Prostate gland (tissue), 2 donors: Measurements from ENCODE around the gene MED9. TPM values are rescaled to one million over a fixed set of nuclear protein-coding genes. Genes with fewer than 3 reads are reported as not detected.

Source experiments
- DNase-seq: peaks from one replicate; pipeline ENCODE4 v3.0.0-alpha.2; 2019; ENCODE audit warnings: low spot score
- H3K27ac ChIP-seq, 2 donors: fragments of 200-600 bp; sonication (generic); 2 replicates each; pipeline ENCODE4 v1.5.1; 2017 to 2019
- H3K27me3 ChIP-seq: fragments of 200-600 bp; sonication (generic); replicated peaks from 2 replicates; pipeline ENCODE4 v1.5.1; 2019; ENCODE audit not compliant: insufficient read depth
- H3K36me3 ChIP-seq, 2 donors: fragments of 200-600 bp; sonication (generic); 1 replicate in 1 of 2; 2 replicates in 1 of 2; pipeline versions ENCODE4 v1.5.1 to v1.8.1; 2017 to 2019
- H3K4me1 ChIP-seq: fragments of 200-600 bp; sonication (generic); replicated peaks from 2 replicates; pipeline ENCODE4 v1.5.1; 2019
- H3K4me3 ChIP-seq, 2 donors: fragments of 200-600 bp; sonication (generic); 2 replicates each; pipeline ENCODE4 v1.5.1; 2017 to 2019
- H3K9me3 ChIP-seq: fragments of 200-600 bp; sonication (generic); 2 replicates; pipeline ENCODE4 v1.5.1; 2017
- POLR2A ChIP-seq: fragments of 450-650 bp; IDR thresholded peaks from one replicate; pipeline ENCODE4 v1.6.1; 2016; ENCODE audit warnings: antibody characterized with exemption, mild to moderate bottlenecking
- POLR2AphosphoS5 ChIP-seq: sonication (generic); formaldehyde crosslinking; IDR thresholded peaks from one replicate; pipeline ENCODE4 v1.6.1; 2017; ENCODE audit warnings: antibody characterized with exemption
- WGBS: methylation state at CpG from one replicate; pipeline ENCODE4 v1.1.5; 2018; 5-methylcytosine and 5-hydroxymethylcytosine counted together
- intact Hi-C: fragments of 100-400 bp; cut with DNase I; formaldehyde crosslinking; loops from one replicate; pipeline ENCODE4 v1.14.2; 2022
- total RNA-seq, 2 donors: library from RNA; depleted of rRNA; stranded (reverse); fragments of >200 nt; gene quantifications; one replicate each; pipeline ENCODE4 v1.1.0, GENCODE V29; 2016
- TF ChIP-seq, protein P1 (sequence below), 4 experiments: fragments of 200-600 bp in 2 of 4; fragments of 450-650 bp in 2 of 4; sonication (generic) in 2 of 4; IDR thresholded peaks; 1 replicate in 3 of 4; 2 replicates in 1 of 4; pipeline ENCODE4 v1.5.1; 2016 to 2019; ENCODE audit warnings: antibody characterized with exemption in 4 of 4, mild to moderate bottlenecking in 2 of 4, moderate library complexity in 2 of 4

Gene MED9
- total RNA-seq, 2 donors from 2014 or later = 27.8 to 31.7 TPM

DNA sequence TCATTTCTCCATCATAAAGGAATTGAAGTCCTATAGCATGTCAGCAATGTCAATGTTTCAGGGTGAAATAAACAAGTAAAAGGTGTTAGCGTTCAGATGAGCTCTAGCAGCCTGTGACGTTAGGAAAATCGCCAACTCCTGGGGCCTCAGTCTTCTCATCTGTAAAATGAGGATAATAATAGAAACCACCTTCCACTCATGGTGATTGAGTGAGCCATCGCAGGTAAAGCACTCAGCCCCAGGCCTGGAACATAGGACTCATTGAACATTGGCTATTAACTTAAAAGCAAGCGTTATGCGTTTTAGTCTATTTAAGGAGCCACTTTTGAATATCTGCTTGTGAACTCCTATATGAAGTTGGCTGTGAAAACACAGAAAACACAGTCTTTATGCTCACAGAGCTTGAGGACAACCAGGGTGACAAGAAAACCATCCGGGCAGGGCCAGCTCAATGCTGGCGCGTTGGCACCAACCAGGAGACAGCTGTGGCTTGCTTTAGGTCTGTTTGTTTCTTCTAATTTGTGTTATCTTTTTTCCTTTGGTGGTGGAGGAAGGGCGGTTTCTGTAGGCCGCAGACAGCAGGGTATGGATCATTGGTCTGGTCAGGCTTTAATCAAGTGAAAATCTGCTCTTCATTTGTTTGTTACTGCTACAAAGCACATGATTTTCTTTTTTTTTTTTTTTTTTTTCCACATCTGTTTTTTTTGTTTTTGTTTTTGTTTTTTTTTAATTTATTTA is 35.7 kb upstream of the MED9 start:
- Histone ChIP-seq H3K4me1 (peaks cover 2% of the 10 kb centered on the region), H3K27ac (no peak overlapping the region), H3K4me3 (no peak overlapping the region), H3K27me3 (no peaks in the 10 kb centered on the region), H3K9me3 (no peaks in the 10 kb centered on the region), H3K36me3 (no peaks in the 10 kb centered on the region)
- TF ChIP-seq, protein P1, sequence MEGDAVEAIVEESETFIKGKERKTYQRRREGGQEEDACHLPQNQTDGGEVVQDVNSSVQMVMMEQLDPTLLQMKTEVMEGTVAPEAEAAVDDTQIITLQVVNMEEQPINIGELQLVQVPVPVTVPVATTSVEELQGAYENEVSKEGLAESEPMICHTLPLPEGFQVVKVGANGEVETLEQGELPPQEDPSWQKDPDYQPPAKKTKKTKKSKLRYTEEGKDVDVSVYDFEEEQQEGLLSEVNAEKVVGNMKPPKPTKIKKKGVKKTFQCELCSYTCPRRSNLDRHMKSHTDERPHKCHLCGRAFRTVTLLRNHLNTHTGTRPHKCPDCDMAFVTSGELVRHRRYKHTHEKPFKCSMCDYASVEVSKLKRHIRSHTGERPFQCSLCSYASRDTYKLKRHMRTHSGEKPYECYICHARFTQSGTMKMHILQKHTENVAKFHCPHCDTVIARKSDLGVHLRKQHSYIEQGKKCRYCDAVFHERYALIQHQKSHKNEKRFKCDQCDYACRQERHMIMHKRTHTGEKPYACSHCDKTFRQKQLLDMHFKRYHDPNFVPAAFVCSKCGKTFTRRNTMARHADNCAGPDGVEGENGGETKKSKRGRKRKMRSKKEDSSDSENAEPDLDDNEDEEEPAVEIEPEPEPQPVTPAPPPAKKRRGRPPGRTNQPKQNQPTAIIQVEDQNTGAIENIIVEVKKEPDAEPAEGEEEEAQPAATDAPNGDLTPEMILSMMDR (IDR thresholded peaks at IDR 0.05) = no peak
- TF ChIP-seq POLR2AphosphoS5 = no peak
- no peak for TF ChIP-seq POLR2A
- DNase-seq = no peak
- intact Hi-C loops = no loop called here
- WGBS = 95% methylated on average over 11 of the region's 11 CpGs

DNA sequence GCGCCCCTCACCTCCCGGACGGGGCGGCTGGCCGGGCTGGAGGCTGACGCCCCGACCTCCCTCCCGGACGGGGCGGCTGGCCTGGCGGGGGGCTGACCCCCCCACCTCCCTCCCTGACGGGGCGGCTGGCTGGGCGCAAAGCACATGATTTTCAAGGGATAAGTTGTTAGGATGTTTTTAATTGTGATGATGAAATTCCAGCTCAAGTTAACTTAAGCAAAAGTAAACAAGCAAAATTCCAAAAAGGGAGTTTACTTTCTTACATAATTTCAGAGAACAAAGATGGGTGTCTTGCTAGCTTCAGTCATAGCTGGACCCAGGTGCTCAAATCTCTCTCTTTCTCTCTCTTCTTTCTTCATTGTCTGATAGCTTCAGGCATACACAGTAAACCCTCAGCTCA is 33.6 kb upstream of the MED9 start:
- Histone ChIP-seq H3K36me3 (no peaks in the 10 kb centered on the region), H3K9me3 (no peaks in the 10 kb centered on the region), H3K4me3 (no peak overlapping the region), H3K27ac (no peak overlapping the region), H3K27me3 (no peaks in the 10 kb centered on the region), H3K4me1 (peaks cover 2% of the 10 kb centered on the region)
- no peak for TF ChIP-seq POLR2A
- TF ChIP-seq, protein P1 (IDR thresholded peaks at IDR 0.05) = no peak
- TF ChIP-seq POLR2AphosphoS5 = peak; percentile 12
- no peak for DNase-seq
- WGBS = 61% methylated on average over 14 of the region's 14 CpGs
- intact Hi-C loops = no loop called here

DNA sequence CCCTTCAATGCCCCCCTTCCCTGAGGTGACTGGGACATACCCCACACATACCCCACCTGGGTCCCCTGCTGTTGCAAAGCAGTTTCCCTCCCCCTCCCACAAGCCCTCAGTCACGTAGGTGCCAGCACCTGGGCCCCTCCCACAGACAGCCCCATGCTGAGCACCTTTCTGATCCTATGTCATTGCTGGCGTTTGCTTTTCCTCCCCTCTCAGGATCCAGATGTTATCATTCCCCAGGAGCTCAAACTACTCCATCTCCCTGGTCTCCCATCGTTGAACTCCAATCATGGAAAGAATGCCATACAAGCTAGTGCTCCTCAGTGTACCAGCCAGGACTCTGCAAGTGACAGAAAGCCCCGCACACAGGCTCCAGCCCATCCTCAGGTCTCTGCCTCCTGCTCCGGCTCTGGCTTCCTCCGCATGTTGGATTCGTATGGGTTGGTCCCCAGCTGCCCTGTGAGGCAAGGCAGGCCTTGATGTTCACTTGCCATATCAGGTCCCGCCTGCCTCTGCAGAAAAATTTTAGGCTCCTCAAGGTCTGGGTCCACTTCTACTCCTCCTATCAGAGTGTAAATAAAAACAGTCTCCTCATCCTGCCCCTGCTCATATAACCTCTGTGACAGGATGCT is 31.4 kb upstream of the MED9 start:
- 67% methylated on average over 8 of the region's 8 CpGs for WGBS
- Histone ChIP-seq H3K4me3 (no peak overlapping the region), H3K9me3 (no peaks in the 10 kb centered on the region), H3K27ac (peak overlapping the region; percentile 56 to 60), H3K27me3 (no peaks in the 10 kb centered on the region), H3K36me3 (no peaks in the 10 kb centered on the region), H3K4me1 (peaks cover 2% of the 10 kb centered on the region)
- no peak for DNase-seq
- intact Hi-C loops = no loop called here
- TF ChIP-seq POLR2A (no peak), POLR2AphosphoS5 (no peak)
- TF ChIP-seq, protein P1 (IDR thresholded peaks at IDR 0.05) = no peak

DNA sequence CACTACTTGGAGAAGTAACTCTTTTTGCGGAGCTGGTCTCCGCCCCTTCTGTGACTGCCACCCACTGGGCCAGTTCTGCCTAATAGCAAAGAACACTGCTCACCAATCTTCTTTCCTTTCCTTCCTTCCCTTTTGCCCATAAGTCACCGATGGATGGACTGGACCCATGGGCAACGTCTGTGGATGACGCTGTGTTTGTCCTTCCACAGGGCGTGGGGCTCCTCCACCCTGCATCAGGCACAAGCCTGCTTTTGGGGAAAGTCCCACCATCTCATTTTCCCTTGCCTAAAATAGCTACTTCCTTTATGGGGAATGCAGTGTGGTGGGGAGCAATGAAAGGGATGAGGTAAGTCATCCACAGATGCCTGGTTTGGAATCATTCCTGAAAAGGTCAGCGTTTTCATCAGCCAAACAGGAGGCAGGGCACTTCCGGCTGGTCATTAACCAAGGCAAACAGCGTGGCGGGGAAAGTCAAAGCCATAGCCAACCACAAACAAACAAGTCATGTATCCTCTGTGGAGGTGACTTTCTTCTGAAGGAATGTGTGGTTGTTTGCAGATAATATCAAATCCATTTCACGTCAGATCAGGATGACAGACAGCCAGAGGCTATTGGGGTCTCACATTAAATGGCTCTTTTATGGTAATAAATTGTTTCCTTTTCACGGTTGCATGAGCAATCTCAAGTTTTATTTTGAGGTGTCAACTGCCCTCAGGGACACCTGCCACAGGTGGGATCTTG is 30.7 kb upstream of the MED9 start:
- intact Hi-C loops = no loop called here
- Histone ChIP-seq H3K27ac (peak overlapping the region; percentile 60 to 70), H3K9me3 (no peaks in the 10 kb centered on the region), H3K36me3 (no peaks in the 10 kb centered on the region), H3K4me3 (no peak overlapping the region), H3K27me3 (no peaks in the 10 kb centered on the region), H3K4me1 (peaks cover 2% of the 10 kb centered on the region)
- peak; percentile 6 for TF ChIP-seq POLR2A
- TF ChIP-seq POLR2AphosphoS5 = peak; percentile 89
- TF ChIP-seq, protein P1 (IDR thresholded peaks at IDR 0.05) = no peak
- 31% methylated on average over 12 of the region's 12 CpGs for WGBS
- DNase-seq = peak; percentile 76
